Caco-2 (cell line): ENCODE measurements around the gene TSPAN18. TPM values are rescaled to one million over a fixed set of nuclear protein-coding genes. Genes with fewer than 3 reads are reported as not detected.

ENCODE experiments used
- BruUV-seq: library from RNA; stranded (reverse); fragments of 400-500 nt; replicated peaks from 2 replicates; lab custom pipeline; 2021; lab: Mats Ljungman, UMichigan
- CTCF ChIA-PET: fragments of 300-600 bp; sonication (Branson Sonifier 250); formaldehyde crosslinking; loops from one replicate; lab custom pipeline; 2022; ENCODE audit warnings: antibody characterized with exemption; lab: Charles Lee
- POLR2A ChIA-PET: fragments of 300-600 bp; sonication (Branson Sonifier 250); formaldehyde crosslinking; loops from one replicate; lab custom pipeline; 2022; ENCODE audit warnings: antibody characterized with exemption; lab: Charles Lee
- DNase-seq, 2 experiments: peaks; one replicate each; pipeline versions ENCODE4 v3.0.0 to v3.0.0-alpha.2; 2020 to 2022
- H3K27me3 ChIP-seq: replicated peaks from 2 replicates; pipeline ENCODE4 v1.6.0; 2011; ENCODE audit warnings: low read length; ENCODE audit not compliant: control insufficient read depth, insufficient read depth
- H3K36me3 ChIP-seq: 2 replicates; pipeline ENCODE4 v1.5.1; 2011; ENCODE audit warnings: low read length; ENCODE audit not compliant: control insufficient read depth, insufficient read depth
- H3K4me1 ChIP-seq: fragments of 250-450 bp; sonication (Bioruptor Pico); 2 replicates; pipeline ENCODE4 v1.5.1; 2020; ENCODE audit warnings: mild to moderate bottlenecking
- H3K4me3 ChIP-seq: 2 replicates; pipeline ENCODE4 v1.5.1; 2011; ENCODE audit warnings: low read depth, mild to moderate bottlenecking, control low read depth, low read length
- H3K9me3 ChIP-seq: fragments of 250-450 bp; sonication (Bioruptor Pico); 2 replicates; pipeline ENCODE4 v1.5.1; 2020; ENCODE audit warnings: mild to moderate bottlenecking, moderate library complexity
- H3K27ac Mint-ChIP-seq: one replicate; pipeline ENCODE4 v1.8.0; 2022; ENCODE audit warnings: mixed read lengths; ENCODE audit not compliant: unreplicated experiment
- H3K27me3 Mint-ChIP-seq: one replicate; pipeline ENCODE4 v1.8.0; 2022; ENCODE audit warnings: mixed read lengths; ENCODE audit not compliant: insufficient read depth, unreplicated experiment
- H3K36me3 Mint-ChIP-seq: one replicate; pipeline ENCODE4 v1.8.0; 2022; ENCODE audit warnings: mild to moderate bottlenecking, mixed read lengths; ENCODE audit not compliant: insufficient read depth, unreplicated experiment
- H3K4me1 Mint-ChIP-seq: one replicate; pipeline ENCODE4 v1.8.0; 2022; ENCODE audit warnings: low read depth, mixed read lengths; ENCODE audit not compliant: unreplicated experiment
- H3K4me3 Mint-ChIP-seq: one replicate; pipeline ENCODE4 v1.8.0; 2022; ENCODE audit warnings: mild to moderate bottlenecking, moderate library complexity, mixed read lengths; ENCODE audit not compliant: unreplicated experiment
- H3K9me3 Mint-ChIP-seq: one replicate; pipeline ENCODE4 v1.8.0; 2022; ENCODE audit warnings: mixed read lengths; ENCODE audit not compliant: unreplicated experiment
- CTCF ChIP-seq, 2 experiments: fragments of 200-600 bp in 1 of 2; IDR thresholded peaks; 1 replicate in 1 of 2; 2 replicates in 1 of 2; pipeline versions ENCODE4 v1.5.1 to v1.8.0; 2011 to 2022; ENCODE audit warnings: antibody characterized with exemption in 1 of 2, control low read depth in 1 of 2, inconsistent platforms in 1 of 2, low read depth in 1 of 2, low read length in 1 of 2, mild to moderate bottlenecking in 1 of 2, moderate library complexity in 1 of 2; ENCODE audit not compliant: insufficient read depth in 1 of 2, severe bottlenecking in 1 of 2, unreplicated experiment in 1 of 2
- intact Hi-C: fragments of 100-400 bp; cut with micrococcal nuclease; formaldehyde crosslinking; loops from one replicate; pipeline ENCODE4 v1.10.0; 2022; ENCODE audit not compliant: unreplicated experiment
- total RNA-seq: library from RNA; stranded (reverse); gene quantifications from 2 replicates; pipeline ENCODE4 v1.2.3, GENCODE V29; 2022

TSPAN18 gene
- total RNA-seq, 1 experiment from 2014 or later, result 7.4 TPM

- peaks cover 3% of the 10 kb centered on the region for H3K27me3 Mint-ChIP-seq
- no peaks in the 10 kb centered on the region for H3K36me3 Mint-ChIP-seq
- POLR2A ChIA-PET, result no interaction called here
- H3K4me1 Mint-ChIP-seq, result peaks cover 12% of the 10 kb centered on the region
- H3K9me3 Mint-ChIP-seq, result no peaks in the 10 kb centered on the region
- TF ChIP-seq CTCF (IDR thresholded peaks at IDR 0.05; ENCODE audit: insufficient read depth in 1 of 2, low read depth in 1 of 2, low read length in 1 of 2, severe bottlenecking in 1 of 2, unreplicated experiment in 1 of 2), result no peak
- H3K9me3 ChIP-seq, result no peaks in the 10 kb centered on the region
- no peak overlapping the region for H3K4me3 ChIP-seq
- intact Hi-C loops, result loop anchor here (5.0 kb wide), 1 partner anchor 42 kb away; no protein-coding TSS in a partner anchor
- H3K27me3 ChIP-seq, result no peaks in the 10 kb centered on the region
- H3K4me1 ChIP-seq, result peaks cover 9% of the 10 kb centered on the region
- H3K4me3 Mint-ChIP-seq, result no peak overlapping the region
- no peak for DNase-seq
- H3K36me3 ChIP-seq, result no peaks in the 10 kb centered on the region
- no TSS peak for BruUV-seq
- CTCF ChIA-PET, result interaction anchor here (1.1 to 1.4 kb wide), 2 partner anchors 61 to 131 kb away, joined by 3 read pairs; no protein-coding TSS in a partner anchor
- no peak overlapping the region for H3K27ac Mint-ChIP-seq
These were observed 253.0 kb downstream of the TSPAN18 start for GRCh38 chr11:44979543-44980399.

GRCh38 chr11:44980533-44981427, 254.0 kb downstream of the TSPAN18 start:
- no peak for TF ChIP-seq CTCF (IDR thresholded peaks at IDR 0.05; ENCODE audit: insufficient read depth in 1 of 2, low read depth in 1 of 2, low read length in 1 of 2, severe bottlenecking in 1 of 2, unreplicated experiment in 1 of 2)
- DNase-seq, result no peak
- Mint-ChIP-seq H3K9me3 (no peaks in the 10 kb centered on the region), H3K4me3 (no peak overlapping the region), H3K4me1 (peaks cover 12% of the 10 kb centered on the region), H3K27ac (no peak overlapping the region), H3K27me3 (peaks cover 7% of the 10 kb centered on the region), H3K36me3 (no peaks in the 10 kb centered on the region)
- ChIA-PET POLR2A (no interaction called here), CTCF (no interaction called here)
- Histone ChIP-seq H3K36me3 (no peaks in the 10 kb centered on the region), H3K27me3 (no peaks in the 10 kb centered on the region), H3K4me1 (peaks cover 9% of the 10 kb centered on the region), H3K4me3 (no peak overlapping the region), H3K9me3 (no peaks in the 10 kb centered on the region)
- BruUV-seq, result no TSS peak
- intact Hi-C loops, result no loop called here

Other genes starting within 250 kb of the TSPAN18 start
- 3.7 and 4.3 TPM in 2 replicates for gene CD82, start 161.3 kb upstream of the TSPAN18 start, total RNA-seq
- gene TP53I11, start 223.9 kb downstream of the TSPAN18 start, total RNA-seq, result 4.4 and 7.7 TPM in 2 replicates